Mammary epithelial cell (primary cell): Measurements from ENCODE around the gene KCNN1.

Source experiments
- EZH2 ChIP-seq: IDR thresholded peaks from 2 replicates; pipeline ENCODE4 v1.6.1; 2012; ENCODE audit warnings: low read length, inconsistent platforms, borderline replicate concordance
- TF ChIP-seq, protein P1 (sequence below), 2 donors: IDR thresholded peaks in 1 of 2; conservative IDR thresholded peaks in 1 of 2; 2 replicates each; pipeline ENCODE4 v1.5.1; 2011 to 2012; ENCODE audit warnings: inconsistent platforms in 2 of 2, low read length in 2 of 2, mild to moderate bottlenecking in 2 of 2, control low read depth in 1 of 2, low read depth in 1 of 2; ENCODE audit not compliant: insufficient read depth in 1 of 2; ENCODE audit errors: extremely low read depth in 1 of 2

DNA sequence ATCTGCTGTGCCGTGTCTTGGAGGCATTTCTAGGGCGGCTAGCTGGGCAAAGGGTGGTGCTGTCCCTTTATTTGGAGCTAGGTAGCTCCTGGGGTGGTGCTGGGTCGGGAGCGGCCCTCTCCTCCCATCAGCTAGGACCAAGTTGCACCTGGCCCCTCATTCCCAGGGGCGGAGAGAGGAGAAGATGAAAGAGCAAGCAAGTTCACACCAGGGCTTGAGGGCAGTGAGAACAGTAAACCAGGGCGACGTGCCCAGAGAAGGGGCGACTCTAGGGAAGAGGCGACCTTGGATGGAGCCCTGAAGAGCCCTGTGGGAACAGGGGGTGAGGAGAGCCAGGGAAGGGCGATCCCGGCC lies 17.0 kb upstream of the KCNN1 start:
- TF ChIP-seq EZH2, result no peak
- TF ChIP-seq, protein P1, sequence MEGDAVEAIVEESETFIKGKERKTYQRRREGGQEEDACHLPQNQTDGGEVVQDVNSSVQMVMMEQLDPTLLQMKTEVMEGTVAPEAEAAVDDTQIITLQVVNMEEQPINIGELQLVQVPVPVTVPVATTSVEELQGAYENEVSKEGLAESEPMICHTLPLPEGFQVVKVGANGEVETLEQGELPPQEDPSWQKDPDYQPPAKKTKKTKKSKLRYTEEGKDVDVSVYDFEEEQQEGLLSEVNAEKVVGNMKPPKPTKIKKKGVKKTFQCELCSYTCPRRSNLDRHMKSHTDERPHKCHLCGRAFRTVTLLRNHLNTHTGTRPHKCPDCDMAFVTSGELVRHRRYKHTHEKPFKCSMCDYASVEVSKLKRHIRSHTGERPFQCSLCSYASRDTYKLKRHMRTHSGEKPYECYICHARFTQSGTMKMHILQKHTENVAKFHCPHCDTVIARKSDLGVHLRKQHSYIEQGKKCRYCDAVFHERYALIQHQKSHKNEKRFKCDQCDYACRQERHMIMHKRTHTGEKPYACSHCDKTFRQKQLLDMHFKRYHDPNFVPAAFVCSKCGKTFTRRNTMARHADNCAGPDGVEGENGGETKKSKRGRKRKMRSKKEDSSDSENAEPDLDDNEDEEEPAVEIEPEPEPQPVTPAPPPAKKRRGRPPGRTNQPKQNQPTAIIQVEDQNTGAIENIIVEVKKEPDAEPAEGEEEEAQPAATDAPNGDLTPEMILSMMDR (conservative IDR thresholded peaks at IDR 0.05 in 1 of 2, IDR thresholded peaks at IDR 0.05 in 1 of 2; ENCODE audit: extremely low read depth in 1 of 2, insufficient read depth in 1 of 2, low read depth in 1 of 2, low read length in 2 of 2), result no peak
